CMK (cell line): ENCODE data around the gene SLC17A4.

ENCODE experiments used
- DNase-seq: peaks from one replicate; pipeline ENCODE4 v3.0.0-alpha.2; 2010; ENCODE audit warnings: low read depth

SLC17A4 gene

GRCh38 chr6:25749837-25750236 lies 4.7 kb upstream of the SLC17A4 start:
- no peak for DNase-seq

GRCh38 chr6:25750906-25751305 lies 3.6 kb upstream of the SLC17A4 start:
- DNase-seq: no peak

GRCh38 chr6:25753079-25753478 lies 1.5 kb upstream of the SLC17A4 start:
- no peak for DNase-seq

DNA sequence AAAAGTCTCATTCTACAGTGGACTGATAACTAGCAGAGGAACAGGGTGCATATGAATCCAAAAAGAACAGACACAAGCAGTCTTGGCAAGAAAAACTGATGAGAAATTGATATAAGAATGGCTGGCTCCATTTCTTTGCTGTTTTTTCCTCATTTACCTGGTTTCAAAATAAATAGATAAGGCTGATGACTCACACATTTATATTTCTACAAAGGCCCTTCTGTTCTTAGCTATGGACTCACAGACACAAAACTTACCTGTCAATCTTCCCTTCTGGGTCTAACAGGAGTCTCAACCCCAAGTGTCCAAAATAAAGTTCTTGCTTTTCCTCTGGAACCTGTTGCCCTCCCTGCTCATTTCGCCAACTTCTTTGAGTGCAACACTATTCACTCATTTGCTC lies 941 bp downstream of the SLC17A4 start:
- no peak for DNase-seq

GRCh38 chr6:25756382-25757363 lies 2.1 kb downstream of the SLC17A4 start:
- no peak for DNase-seq

- DNase-seq: no peak
Observed at GRCh38 chr6:25757936-25758642, 3.5 kb downstream of the SLC17A4 start.

- no peak for DNase-seq
Observed at GRCh38 chr6:25764611-25765010, 10.1 kb downstream of the SLC17A4 start.

DNA sequence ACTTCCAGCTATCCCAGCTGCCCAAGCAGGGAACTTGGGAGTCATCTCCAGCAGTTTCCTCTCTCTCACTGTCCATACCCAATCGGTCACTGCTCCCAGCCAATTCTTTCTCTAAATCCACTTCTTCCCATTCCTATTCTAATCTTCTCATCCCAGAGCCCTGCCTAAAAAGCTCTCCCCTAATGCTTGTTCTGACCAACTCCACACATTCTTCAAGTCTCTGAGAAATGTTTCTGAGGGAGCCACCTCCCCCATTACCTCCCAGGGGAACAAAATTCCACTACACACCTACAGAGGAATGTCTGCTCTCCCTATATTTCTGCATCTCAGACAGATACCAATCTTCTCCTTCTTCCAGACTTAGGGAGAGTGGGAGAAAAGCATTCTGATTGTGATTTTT lies 14.0 kb downstream of the SLC17A4 start:
- no peak for DNase-seq

- DNase-seq: no peak
Observed at GRCh38 chr6:25769983-25770382, 15.4 kb downstream of the SLC17A4 start.

GRCh38 chr6:25774120-25774715 lies 19.7 kb downstream of the SLC17A4 start:
- peak; percentile 30 for DNase-seq

- DNase-seq: no peak
Observed at GRCh38 chr6:25777031-25777430, 22.5 kb downstream of the SLC17A4 start.

GRCh38 chr6:25777856-25778649 lies 23.5 kb downstream of the SLC17A4 start:
- DNase-seq: no peak

DNA sequence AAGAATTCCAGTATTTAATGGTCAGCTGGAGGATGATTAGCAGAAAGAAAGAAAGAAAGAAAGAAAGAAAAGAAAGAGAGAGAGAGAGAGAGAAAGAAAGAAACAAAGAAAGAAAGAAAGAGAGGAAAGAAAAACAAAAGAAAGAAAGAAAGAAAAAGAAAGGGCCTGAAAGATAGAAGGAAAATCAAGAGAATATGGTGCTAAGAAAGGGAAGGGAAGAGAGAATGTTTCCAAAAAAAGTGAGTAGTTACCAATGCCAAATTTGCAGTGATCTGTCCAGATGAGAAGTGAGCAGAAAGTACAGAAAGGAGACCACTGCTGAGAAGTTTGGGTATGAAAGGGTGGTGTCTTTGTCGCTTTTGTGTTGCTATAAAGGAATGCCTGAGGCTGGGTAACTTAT lies 26.6 kb downstream of the SLC17A4 start:
- DNase-seq: no peak

GRCh38 chr6:25787428-25787827 lies 32.9 kb downstream of the SLC17A4 start:
- no peak for DNase-seq

- peak; percentile 22 for DNase-seq
Observed at GRCh38 chr6:25788305-25788922, 33.9 kb downstream of the SLC17A4 start.

- DNase-seq: no peak
Observed at GRCh38 chr6:25789475-25789874, 34.9 kb downstream of the SLC17A4 start.

- DNase-seq: no peak
Observed at GRCh38 chr6:25792016-25792415, 37.5 kb downstream of the SLC17A4 start.

DNA sequence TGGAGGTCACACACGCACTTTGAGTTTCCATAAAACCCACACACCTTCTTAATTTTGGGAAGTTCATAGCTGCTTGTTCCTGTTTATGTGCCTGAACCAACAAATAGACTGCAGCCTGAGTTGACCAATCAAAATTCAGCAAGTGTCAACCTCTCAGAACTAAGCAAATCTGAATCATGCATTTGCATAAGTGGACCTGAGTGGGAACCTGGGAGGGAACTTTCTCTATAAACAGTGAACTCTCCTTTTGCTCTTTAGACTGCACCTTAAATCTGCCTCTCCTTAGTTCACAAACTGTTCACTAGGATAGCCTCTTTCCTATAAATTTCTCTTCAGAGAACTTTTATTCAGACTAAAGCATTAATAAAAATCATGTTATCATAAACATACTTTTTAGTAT lies 39.4 kb downstream of the SLC17A4 start:
- DNase-seq: no peak

DNA sequence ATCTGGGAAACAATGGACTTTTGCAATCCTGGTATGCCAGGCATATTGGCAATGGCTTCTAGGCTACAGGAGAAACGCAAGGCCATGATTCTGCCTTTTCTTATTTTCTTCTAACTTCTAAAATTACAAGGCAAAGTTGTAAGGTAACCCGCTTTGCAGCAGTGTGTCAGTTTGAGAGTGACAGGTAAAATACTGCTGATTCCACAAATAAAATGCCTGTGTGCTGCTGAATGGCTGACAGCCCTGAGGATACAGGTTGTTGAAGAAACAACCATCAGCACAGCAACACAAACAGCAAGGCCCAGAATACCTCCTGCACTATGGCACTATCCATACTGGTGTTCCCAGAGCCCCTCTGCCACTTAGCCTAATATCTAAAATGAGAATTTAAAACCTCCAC lies 40.2 kb downstream of the SLC17A4 start:
- no peak for DNase-seq

GRCh38 chr6:25801436-25801835 lies 46.9 kb downstream of the SLC17A4 start:
- DNase-seq: no peak

GRCh38 chr6:25804804-25805203 lies 50.3 kb downstream of the SLC17A4 start:
- no peak for DNase-seq

DNA sequence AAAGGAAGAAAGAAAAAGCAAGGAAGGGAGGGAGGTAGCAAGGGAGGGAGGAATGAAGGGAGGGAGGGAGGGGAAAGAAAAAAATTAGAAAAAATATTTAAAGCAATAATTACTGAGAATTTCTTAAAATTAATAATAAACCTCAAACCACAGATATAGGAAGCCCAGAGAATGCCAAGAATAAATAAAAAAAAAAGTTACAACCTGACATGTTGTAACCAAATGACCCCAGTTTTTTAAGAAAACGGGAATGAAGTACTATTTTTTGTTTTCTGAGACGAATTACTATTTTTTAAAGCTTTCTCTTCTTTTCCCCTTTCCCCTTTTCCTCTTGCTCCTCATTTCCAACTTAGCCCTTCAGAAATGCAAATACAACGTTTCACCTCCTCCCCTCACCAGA lies 60.7 kb downstream of the SLC17A4 start:
- DNase-seq: no peak
